Prostate gland (tissue), 2 donors: ENCODE data around the gene EML4. TPM values are rescaled to one million over a fixed set of nuclear protein-coding genes. Genes with fewer than 3 reads are reported as not detected.

ENCODE experiments used
- DNase-seq: peaks from one replicate; pipeline ENCODE4 v3.0.0-alpha.2; 2019; ENCODE audit warnings: low spot score
- H3K27ac ChIP-seq, 2 donors: fragments of 200-600 bp; sonication (generic); 2 replicates each; pipeline ENCODE4 v1.5.1; 2017 to 2019
- H3K27me3 ChIP-seq: fragments of 200-600 bp; sonication (generic); replicated peaks from 2 replicates; pipeline ENCODE4 v1.5.1; 2019; ENCODE audit not compliant: insufficient read depth
- H3K36me3 ChIP-seq, 2 donors: fragments of 200-600 bp; sonication (generic); 1 replicate in 1 of 2; 2 replicates in 1 of 2; pipeline versions ENCODE4 v1.5.1 to v1.8.1; 2017 to 2019
- H3K4me1 ChIP-seq: fragments of 200-600 bp; sonication (generic); replicated peaks from 2 replicates; pipeline ENCODE4 v1.5.1; 2019
- H3K4me3 ChIP-seq, 2 donors: fragments of 200-600 bp; sonication (generic); 2 replicates each; pipeline ENCODE4 v1.5.1; 2017 to 2019
- H3K9me3 ChIP-seq: fragments of 200-600 bp; sonication (generic); 2 replicates; pipeline ENCODE4 v1.5.1; 2017
- CTCF ChIP-seq, 4 experiments: fragments of 200-600 bp in 2 of 4; fragments of 450-650 bp in 2 of 4; sonication (generic) in 2 of 4; IDR thresholded peaks; 1 replicate in 3 of 4; 2 replicates in 1 of 4; pipeline ENCODE4 v1.5.1; 2016 to 2019; ENCODE audit warnings: antibody characterized with exemption in 4 of 4, mild to moderate bottlenecking in 2 of 4, moderate library complexity in 2 of 4
- POLR2A ChIP-seq: fragments of 450-650 bp; IDR thresholded peaks from one replicate; pipeline ENCODE4 v1.6.1; 2016; ENCODE audit warnings: antibody characterized with exemption, mild to moderate bottlenecking
- POLR2AphosphoS5 ChIP-seq: sonication (generic); formaldehyde crosslinking; IDR thresholded peaks from one replicate; pipeline ENCODE4 v1.6.1; 2017; ENCODE audit warnings: antibody characterized with exemption
- WGBS: methylation state at CpG from one replicate; pipeline ENCODE4 v1.1.5; 2018; 5-methylcytosine and 5-hydroxymethylcytosine counted together
- intact Hi-C: fragments of 100-400 bp; cut with DNase I; formaldehyde crosslinking; loops from one replicate; pipeline ENCODE4 v1.14.2; 2022
- total RNA-seq, 2 donors: library from RNA; depleted of rRNA; stranded (reverse); fragments of >200 nt; gene quantifications; one replicate each; pipeline ENCODE4 v1.1.0, GENCODE V29; 2016

EML4 gene
- total RNA-seq, 2 donors from 2014 or later, result 26.3 to 38.2 TPM

- 67% methylated on average over 2 of the region's 2 CpGs for WGBS
- Histone ChIP-seq H3K27me3 (no peaks in the 10 kb centered on the region), H3K36me3 (no peaks in the 10 kb centered on the region), H3K4me3 (no peak overlapping the region), H3K9me3 (no peaks in the 10 kb centered on the region), H3K27ac (no peak overlapping the region), H3K4me1 (no peaks in the 10 kb centered on the region)
- no peak for DNase-seq
- no peak for TF ChIP-seq CTCF (IDR thresholded peaks at IDR 0.05)
- no peak for TF ChIP-seq POLR2A
- TF ChIP-seq POLR2AphosphoS5, result no peak
- intact Hi-C loops, result no loop called here
Observed at GRCh38 chr2:42244520-42244919, 75.4 kb downstream of the EML4 start.

GRCh38 chr2:42245396-42245795, 76.2 kb downstream of the EML4 start:
- WGBS, result 97% methylated on average over 4 of the region's 4 CpGs
- intact Hi-C loops, result no loop called here
- no peaks in the 10 kb centered on the region for H3K36me3 ChIP-seq
- H3K4me1 ChIP-seq, result no peaks in the 10 kb centered on the region
- no peaks in the 10 kb centered on the region for H3K27me3 ChIP-seq
- H3K9me3 ChIP-seq, result no peaks in the 10 kb centered on the region
- DNase-seq, result no peak
- no peak overlapping the region for H3K27ac ChIP-seq
- no peak overlapping the region for H3K4me3 ChIP-seq
- TF ChIP-seq CTCF (IDR thresholded peaks at IDR 0.05) (no peak), POLR2A (no peak), POLR2AphosphoS5 (no peak)

GRCh38 chr2:42246562-42246961, 77.4 kb downstream of the EML4 start:
- TF ChIP-seq POLR2A (no peak), POLR2AphosphoS5 (no peak), CTCF (IDR thresholded peaks at IDR 0.05) (no peak)
- WGBS, result 100% methylated on average over 1 of the region's 1 CpG
- Histone ChIP-seq H3K4me3 (no peak overlapping the region), H3K27ac (no peak overlapping the region), H3K36me3 (no peaks in the 10 kb centered on the region), H3K27me3 (no peaks in the 10 kb centered on the region), H3K9me3 (no peaks in the 10 kb centered on the region), H3K4me1 (no peaks in the 10 kb centered on the region)
- DNase-seq, result no peak
- intact Hi-C loops, result no loop called here

- WGBS, result 60% methylated on average over 1 of the region's 1 CpG
- Histone ChIP-seq H3K27ac (no peak overlapping the region), H3K4me3 (no peak overlapping the region), H3K27me3 (no peaks in the 10 kb centered on the region), H3K9me3 (no peaks in the 10 kb centered on the region), H3K4me1 (no peaks in the 10 kb centered on the region), H3K36me3 (no peaks in the 10 kb centered on the region)
- TF ChIP-seq CTCF (IDR thresholded peaks at IDR 0.05), result no peak
- intact Hi-C loops, result no loop called here
- DNase-seq, result no peak
Observed at GRCh38 chr2:42248846-42249245, 79.7 kb downstream of the EML4 start.

GRCh38 chr2:42249284-42249683, 80.1 kb downstream of the EML4 start:
- 33% methylated on average over 2 of the region's 2 CpGs for WGBS
- H3K27ac ChIP-seq, result no peak overlapping the region
- intact Hi-C loops, result no loop called here
- DNase-seq, result no peak
- no peaks in the 10 kb centered on the region for H3K4me1 ChIP-seq
- TF ChIP-seq POLR2AphosphoS5 (no peak), CTCF (IDR thresholded peaks at IDR 0.05) (no peak), POLR2A (no peak)
- no peak overlapping the region for H3K4me3 ChIP-seq
- no peaks in the 10 kb centered on the region for H3K27me3 ChIP-seq
- no peaks in the 10 kb centered on the region for H3K9me3 ChIP-seq
- H3K36me3 ChIP-seq, result no peaks in the 10 kb centered on the region
